ENCODE data around the gene CKMT1A.
"Not testable (repeated sequence)": the region's sequence is repeated elsewhere in the genome, so short reads cannot be mapped to it uniquely, and the experiment has no call there.

The CKMT1A gene

GRCh38 chr15:43693148-43694022, at the start of gene CKMT1A:
Gene CKMT1A, plus strand, starts transcription at chr15:43693859. Its CDS starts 192 bp downstream, at chr15:43694051.
- not testable (repeated sequence) for DNase-seq

GRCh38 chr15:43648649-43649429, 44.8 kb upstream of the CKMT1A start, which contains the start of gene CATSPER2:
Gene CATSPER2, minus strand, starts transcription at chr15:43648844. Its CDS starts 783 bp downstream, at chr15:43648061.
- no peak for DNase-seq

GRCh38 chr15:43649430-43649926, 44.2 kb upstream of the CKMT1A start:
- not testable (repeated sequence) for DNase-seq

GRCh38 chr15:43659727-43660126, 33.9 kb upstream of the CKMT1A start:
- not testable (repeated sequence) for DNase-seq

- not testable (repeated sequence) for DNase-seq
Measured at GRCh38 chr15:43662293-43662692, 31.4 kb upstream of the CKMT1A start.

GRCh38 chr15:43663333-43663732, 30.3 kb upstream of the CKMT1A start:
- DNase-seq: not testable (repeated sequence)

- DNase-seq: not testable (repeated sequence)
Measured at GRCh38 chr15:43666177-43666576, 27.5 kb upstream of the CKMT1A start.

GRCh38 chr15:43674175-43674574, 19.5 kb upstream of the CKMT1A start:
- not testable (repeated sequence) for DNase-seq

GRCh38 chr15:43689604-43690301, 3.9 kb upstream of the CKMT1A start:
- not testable (repeated sequence) for DNase-seq

- DNase-seq: not testable (repeated sequence)
Measured at GRCh38 chr15:43692679-43693078, 980 bp upstream of the CKMT1A start.

GRCh38 chr15:43702174-43702573, 8.5 kb downstream of the CKMT1A start:
- DNase-seq: no peak

- no peak for DNase-seq
Measured at GRCh38 chr15:43702701-43703424, 9.2 kb downstream of the CKMT1A start.

- DNase-seq: not testable (repeated sequence)
Measured at GRCh38 chr15:43710431-43711131, 16.9 kb downstream of the CKMT1A start.

- DNase-seq: no peak
Measured at GRCh38 chr15:43723151-43723550, 29.5 kb downstream of the CKMT1A start.

- not testable (repeated sequence) for DNase-seq
Measured at GRCh38 chr15:43726306-43726705, 32.6 kb downstream of the CKMT1A start.

- not testable (repeated sequence) for DNase-seq
Measured at GRCh38 chr15:43728053-43728725, 34.5 kb downstream of the CKMT1A start.

GRCh38 chr15:43735416-43735815, 41.8 kb downstream of the CKMT1A start:
- DNase-seq: no peak

- DNase-seq: peak; percentile 93
Measured at GRCh38 chr15:43746245-43746902, 52.7 kb downstream of the CKMT1A start, which contains the start of gene PDIA3. Gene PDIA3, plus strand, starts transcription at chr15:43746438. Its CDS starts 102 bp downstream, at chr15:43746540.

- DNase-seq: peak; percentile 69
Measured at GRCh38 chr15:43746903-43747309, 53.2 kb downstream of the CKMT1A start.

- DNase-seq: peak; percentile 63
Measured at GRCh38 chr15:43748376-43748775, 54.7 kb downstream of the CKMT1A start.
